Nephron progenitor cell (in vitro differentiated cells): ENCODE measurements around the gene LHX4.

Source experiments
- DNase-seq: peaks from one replicate; pipeline ENCODE4 v3.0.0; 2021
- H3K27ac Mint-ChIP-seq: 2 replicates; pipeline ENCODE4 v1.8.0; 2021; ENCODE audit warnings: mild to moderate bottlenecking, moderate library complexity, mixed read lengths
- H3K27me3 Mint-ChIP-seq: 2 replicates; pipeline ENCODE4 v1.8.0; 2021; ENCODE audit warnings: mild to moderate bottlenecking, low read depth, mixed read lengths; ENCODE audit not compliant: poor library complexity
- H3K36me3 Mint-ChIP-seq: 2 replicates; pipeline ENCODE4 v1.8.0; 2021; ENCODE audit warnings: low read depth, mixed read lengths
- H3K4me1 Mint-ChIP-seq: 2 replicates; pipeline ENCODE4 v1.8.0; 2021; ENCODE audit warnings: mixed read lengths
- H3K4me3 Mint-ChIP-seq: 2 replicates; pipeline ENCODE4 v1.8.0; 2021; ENCODE audit warnings: mild to moderate bottlenecking, moderate library complexity, mixed read lengths
- H3K9me3 Mint-ChIP-seq: 2 replicates; pipeline ENCODE4 v1.8.0; 2021; ENCODE audit warnings: mild to moderate bottlenecking, moderate library complexity, mixed read lengths
- CTCF ChIP-seq: fragments of 200-600 bp; sonication (generic); IDR thresholded peaks from 2 replicates; pipeline ENCODE4 v1.5.0; 2021; ENCODE audit warnings: antibody characterized with exemption

Gene LHX4

GRCh38 chr1:180230791-180231505 is 884 bp downstream of the LHX4 start:
- DNase-seq, result peak; percentile 54
- Mint-ChIP-seq H3K9me3 (no peaks in the 10 kb centered on the region), H3K36me3 (no peaks in the 10 kb centered on the region), H3K4me1 (peaks cover 22% of the 10 kb centered on the region), H3K27me3 (peaks cover 97% of the 10 kb centered on the region), H3K4me3 (peak overlapping the region; percentile 74), H3K27ac (no peak overlapping the region)
- TF ChIP-seq CTCF, result no peak

- no peak for TF ChIP-seq CTCF
- Mint-ChIP-seq H3K4me1 (peaks cover 23% of the 10 kb centered on the region), H3K27me3 (peaks cover 97% of the 10 kb centered on the region), H3K27ac (no peak overlapping the region), H3K36me3 (no peaks in the 10 kb centered on the region), H3K4me3 (peak overlapping the region; percentile 72), H3K9me3 (no peaks in the 10 kb centered on the region)
- peak; percentile 41 for DNase-seq
Measured at GRCh38 chr1:180231506-180231921, 1.4 kb downstream of the LHX4 start.

GRCh38 chr1:180231936-180232335 is 1.9 kb downstream of the LHX4 start:
- Mint-ChIP-seq H3K27ac (no peak overlapping the region), H3K36me3 (no peaks in the 10 kb centered on the region), H3K27me3 (peaks cover 97% of the 10 kb centered on the region), H3K4me3 (peak overlapping the region; percentile 72), H3K9me3 (no peaks in the 10 kb centered on the region), H3K4me1 (peaks cover 23% of the 10 kb centered on the region)
- TF ChIP-seq CTCF, result no peak
- DNase-seq, result no peak

- DNase-seq, result no peak
- H3K36me3 Mint-ChIP-seq, result no peaks in the 10 kb centered on the region
- TF ChIP-seq CTCF, result no peak
- H3K9me3 Mint-ChIP-seq, result no peaks in the 10 kb centered on the region
- H3K4me3 Mint-ChIP-seq, result no peak overlapping the region
- no peak overlapping the region for H3K27ac Mint-ChIP-seq
- H3K4me1 Mint-ChIP-seq, result peaks cover 23% of the 10 kb centered on the region
- peaks cover 97% of the 10 kb centered on the region for H3K27me3 Mint-ChIP-seq
Measured at GRCh38 chr1:180232521-180233043, 2.5 kb downstream of the LHX4 start.

- TF ChIP-seq CTCF, result no peak
- H3K36me3 Mint-ChIP-seq, result no peaks in the 10 kb centered on the region
- no peaks in the 10 kb centered on the region for H3K9me3 Mint-ChIP-seq
- H3K4me3 Mint-ChIP-seq, result no peak overlapping the region
- DNase-seq, result no peak
- no peak overlapping the region for H3K27ac Mint-ChIP-seq
- peaks cover 97% of the 10 kb centered on the region for H3K27me3 Mint-ChIP-seq
- peaks cover 23% of the 10 kb centered on the region for H3K4me1 Mint-ChIP-seq
Measured at GRCh38 chr1:180233191-180234011, 3.3 kb downstream of the LHX4 start.
